GM12878 (cell line): ENCODE data around the gene FNDC3B. TPM values are rescaled to one million over a fixed set of nuclear protein-coding genes. Genes with fewer than 3 reads are reported as not detected.

Experiments used
- ATAC-seq: fragments of 200-7000 bp; cut with Tn5 transposase; 3 replicates; pipeline ENCODE4 v1.9.1; 2020; ENCODE audit warnings: mild to moderate bottlenecking, moderate library complexity
- BruUV-seq: library from RNA; stranded (reverse); fragments of 400-500 nt; replicated peaks from 2 replicates; lab custom pipeline; 2021; lab: Mats Ljungman, UMichigan
- CTCF ChIA-PET: fragments of 300-600 bp; sonication (Branson Sonifier 250); formaldehyde crosslinking; extraction: SDS; loops from one replicate; lab custom pipeline; 2021; ENCODE audit warnings: inconsistent platforms; lab: Yijun Ruan, JAX
- POLR2A ChIA-PET: fragments of 350-600 bp; formaldehyde crosslinking; extraction: SDS; loops from one replicate; lab custom pipeline; 2021; ENCODE audit warnings: inconsistent platforms; lab: Charles Lee
- RAD21 ChIA-PET: fragments of 300-600 bp; sonication (Branson Sonifier 250); formaldehyde crosslinking; loops from one replicate; lab custom pipeline; 2023; ENCODE audit warnings: antibody characterized with exemption; ENCODE audit not compliant: unreplicated experiment; lab: Charles Lee
- SMC1A ChIA-PET: fragments of 300-600 bp; sonication (Branson Sonifier 250); formaldehyde crosslinking; loops from one replicate; lab custom pipeline; 2023; ENCODE audit not compliant: unreplicated experiment, uncharacterized antibody; lab: Charles Lee
- DNase-seq: peaks from one replicate; pipeline ENCODE4 v3.0.0-alpha.2; 2011; ENCODE audit warnings: low read depth, low spot score
- FAIRE-seq: peaks from 3 replicates; lab custom pipeline; 2011; peaks lifted over from hg19 to GRCh38; lab: Jason Lieb, UNC
- H2AFZ ChIP-seq: 2 replicates; pipeline ENCODE4 v1.6.0; 2011; ENCODE audit warnings: low read depth, low read length, control low read depth; ENCODE audit not compliant: control insufficient read depth
- H3K27ac ChIP-seq: 2 replicates; pipeline ENCODE4 v1.5.1; 2011; ENCODE audit warnings: control low read depth; ENCODE audit not compliant: control insufficient read depth, insufficient read depth
- H3K27me3 ChIP-seq, 2 experiments: replicated peaks in 1 of 2; 2 replicates each; pipeline versions ENCODE4 v1.6.0 to v1.6.1; 2011; ENCODE audit warnings: low read length in 1 of 2; ENCODE audit not compliant: control insufficient read depth in 2 of 2, insufficient read depth in 2 of 2
- H3K36me3 ChIP-seq, 2 experiments: 2 replicates each; pipeline ENCODE4 v1.5.1; 2011; ENCODE audit warnings: low read length in 1 of 2; ENCODE audit not compliant: control insufficient read depth in 2 of 2, insufficient read depth in 2 of 2
- H3K4me1 ChIP-seq: 2 replicates; pipeline ENCODE4 v1.6.1; 2011; ENCODE audit warnings: mild to moderate bottlenecking, low read length, moderate library complexity, mixed read lengths; ENCODE audit not compliant: control insufficient read depth, insufficient read depth
- H3K4me2 ChIP-seq: 2 replicates; pipeline ENCODE4 v1.6.0; 2011; ENCODE audit warnings: control low read depth; ENCODE audit not compliant: control insufficient read depth, insufficient read depth
- H3K4me3 ChIP-seq: fragments of 200-600 bp; sonication (generic); 2 replicates; pipeline ENCODE4 v1.5.1; 2016
- H3K79me2 ChIP-seq: 2 replicates; pipeline ENCODE4 v1.6.0; 2011; ENCODE audit warnings: low read length; ENCODE audit not compliant: control insufficient read depth, insufficient read depth
- H3K9ac ChIP-seq: 2 replicates; pipeline ENCODE4 v1.8.0; 2011; ENCODE audit warnings: low read length, control low read depth, mixed read lengths; ENCODE audit not compliant: control insufficient read depth, insufficient read depth
- H3K9me3 ChIP-seq: replicated peaks from 3 replicates; pipeline ENCODE4 v1.5.1; 2011; ENCODE audit warnings: mild to moderate bottlenecking, low read length; ENCODE audit not compliant: control insufficient read depth, insufficient read depth
- H4K20me1 ChIP-seq: 2 replicates; pipeline ENCODE4 v1.6.0; 2011; ENCODE audit not compliant: control insufficient read depth, insufficient read depth
- ASH2L ChIP-seq: fragments of 300-600, 200-600 bp; sonication (generic); IDR thresholded peaks from 2 replicates; pipeline ENCODE4 v1.6.1; 2017; ENCODE audit warnings: low read depth, mild to moderate bottlenecking, borderline replicate concordance
- BHLHE40 ChIP-seq, 2 experiments: fragments of 450-650 bp in 1 of 2; IDR thresholded peaks; 2 replicates each; pipeline ENCODE4 v1.6.1; 2011 to 2017; ENCODE audit warnings: low read depth in 2 of 2, borderline replicate concordance in 1 of 2, improper control_type of control experiment in 1 of 2, low read length in 1 of 2, mild to moderate bottlenecking in 1 of 2
- CHD4 ChIP-seq: fragments of 200-600 bp; sonication (generic); IDR thresholded peaks from 2 replicates; pipeline ENCODE4 v1.6.1; 2016; ENCODE audit warnings: mild to moderate bottlenecking
- IRF3 ChIP-seq: fragments of 450-650 bp; IDR thresholded peaks from 2 replicates; pipeline ENCODE4 v1.6.1; 2014; ENCODE audit warnings: mild to moderate bottlenecking
- JUNB ChIP-seq: IDR thresholded peaks from 2 replicates; pipeline ENCODE4 v1.6.1; 2016; ENCODE audit warnings: antibody characterized with exemption, mild to moderate bottlenecking
- LARP7 ChIP-seq: fragments of 450-650 bp; IDR thresholded peaks from 2 replicates; pipeline ENCODE4 v1.6.1; 2017; ENCODE audit warnings: mild to moderate bottlenecking
- MTA2 ChIP-seq: fragments of 450-650 bp; IDR thresholded peaks from 2 replicates; pipeline ENCODE4 v1.6.1; 2016; ENCODE audit warnings: low read depth, mild to moderate bottlenecking, moderate library complexity
- MYC ChIP-seq: IDR thresholded peaks from 2 replicates; pipeline ENCODE4 v1.6.1; 2011; ENCODE audit warnings: mild to moderate bottlenecking, low read length, moderate library complexity, inconsistent platforms; ENCODE audit not compliant: insufficient read depth, insufficient replicate concordance, insufficient read length, severe bottlenecking
- NFYA ChIP-seq: IDR thresholded peaks from 2 replicates; pipeline ENCODE4 v1.6.1; 2011; ENCODE audit warnings: low read depth, mild to moderate bottlenecking, low read length, improper control_type of control experiment, borderline replicate concordance
- NKRF ChIP-seq: fragments of 450-650 bp; conservative IDR thresholded peaks from 2 replicates; pipeline ENCODE4 v1.6.1; 2017; ENCODE audit warnings: mild to moderate bottlenecking, moderate library complexity
- SREBF1 ChIP-seq: IDR thresholded peaks from 2 replicates; pipeline ENCODE4 v1.6.1; 2012; ENCODE audit warnings: mild to moderate bottlenecking, low read length
- STAT1 ChIP-seq: fragments of 450-650 bp; conservative IDR thresholded peaks from 2 replicates; pipeline ENCODE4 v1.6.1; 2014; ENCODE audit warnings: antibody characterized with exemption, mild to moderate bottlenecking
- WRNIP1 ChIP-seq: IDR thresholded peaks from 2 replicates; pipeline ENCODE4 v1.6.1; 2011; ENCODE audit warnings: low read depth, low read length, improper control_type of control experiment, borderline replicate concordance
- ZNF274 ChIP-seq: IDR thresholded peaks from one replicate; pipeline ENCODE4 v1.8.0; 2011; ENCODE audit not compliant: insufficient read length, insufficient read depth
- WGBS: methylation state at CpG from one replicate; pipeline ENCODE4 v1.1.6; 2016; ENCODE audit warnings: low lambda C conversion rate; ENCODE audit not compliant: insufficient replicate concordance, insufficient coverage; ENCODE audit errors: missing lambda C conversion rate; 5-methylcytosine and 5-hydroxymethylcytosine counted together
- in situ Hi-C: fragments of 300-500 bp; cut with MboI; formaldehyde crosslinking; loops from 9 replicates; pipeline ENCODE4 v1.14.3; 2018; ENCODE audit warnings: mixed read lengths
- intact Hi-C: fragments of 100-400 bp; cut with micrococcal nuclease; formaldehyde crosslinking; loops from one replicate; pipeline ENCODE4 v1.14.2; 2022; ENCODE audit not compliant: unreplicated experiment
- polyA plus RNA-seq, 11 experiments: library from polyadenylated mRNA; depleted of rRNA in 4 of 11; unstranded in 6 of 11; stranded (reverse) in 5 of 11; fragments of >200 nt; fragmentation: Nextera tagmentation in 4 of 11; fragmentation: Illumina TruSeq in 1 of 11; extraction: Ambion mirVana in 4 of 11; extraction: Trizol in 1 of 11; gene quantifications; 1 replicate in 1 of 11; 2 replicates in 10 of 11; pipeline versions ENCODE4 v1.2.1 to v1.2.3, GENCODE V29; 2011 to 2016; ENCODE audit warnings: inconsistent platforms in 2 of 11, missing spikeins in 2 of 11, low read depth in 1 of 11
- total RNA-seq, 4 experiments: library from RNA; depleted of rRNA in 3 of 4; stranded (reverse); fragments of >200 nt in 3 of 4; fragmentation: Illumina TruSeq in 1 of 4; extraction: Trizol in 1 of 4; gene quantifications; 2 replicates each; pipeline versions ENCODE4 v1.2.1 to v1.2.3, GENCODE V29; 2013 to 2021
- TF ChIP-seq, protein P1 (sequence below): fragments of 450-650 bp; IDR thresholded peaks from 2 replicates; pipeline ENCODE4 v1.6.1; 2017; ENCODE audit warnings: antibody characterized with exemption, mild to moderate bottlenecking, moderate library complexity
- TF ChIP-seq, protein P2 (sequence below): IDR thresholded peaks from 2 replicates; pipeline ENCODE4 v1.6.1; 2011; ENCODE audit warnings: borderline replicate concordance, low read depth, mild to moderate bottlenecking, moderate library complexity, low read length; ENCODE audit not compliant: insufficient read depth, poor library complexity, severe bottlenecking

Gene FNDC3B
- total and polyA plus RNA-seq, 10 of the 15 experiments (the other 5 are each of a cell fraction or from before 2014, with no cell fraction given): 7.9 to 35.0 (median 18.5) TPM

GRCh38 chr3:172057059-172057458 is 17.7 kb downstream of the FNDC3B start:
- peaks cover 60% of the 10 kb centered on the region for H3K79me2 ChIP-seq
- no peak for FAIRE-seq
- POLR2A ChIA-PET: interaction anchor here (0.9 to 1.9 kb wide), 6 partner anchors 10 to 82 kb away, joined by 3 to 8 read pairs (median 4); no protein-coding TSS in a partner anchor
- TF ChIP-seq ZNF274 (no peak), ASH2L (no peak), WRNIP1 (no peak), LARP7 (no peak), IRF3 (no peak), STAT1 (no peak), SREBF1 (no peak), CHD4 (no peak), MYC (no peak), BHLHE40 (IDR thresholded peaks at IDR 0.05; ENCODE audit: borderline replicate concordance in 1 of 2, low read depth in 2 of 2, low read length in 1 of 2) (no peak), JUNB (no peak), NFYA (no peak), NKRF (no peak), MTA2 (no peak)
- TF ChIP-seq, protein P1, sequence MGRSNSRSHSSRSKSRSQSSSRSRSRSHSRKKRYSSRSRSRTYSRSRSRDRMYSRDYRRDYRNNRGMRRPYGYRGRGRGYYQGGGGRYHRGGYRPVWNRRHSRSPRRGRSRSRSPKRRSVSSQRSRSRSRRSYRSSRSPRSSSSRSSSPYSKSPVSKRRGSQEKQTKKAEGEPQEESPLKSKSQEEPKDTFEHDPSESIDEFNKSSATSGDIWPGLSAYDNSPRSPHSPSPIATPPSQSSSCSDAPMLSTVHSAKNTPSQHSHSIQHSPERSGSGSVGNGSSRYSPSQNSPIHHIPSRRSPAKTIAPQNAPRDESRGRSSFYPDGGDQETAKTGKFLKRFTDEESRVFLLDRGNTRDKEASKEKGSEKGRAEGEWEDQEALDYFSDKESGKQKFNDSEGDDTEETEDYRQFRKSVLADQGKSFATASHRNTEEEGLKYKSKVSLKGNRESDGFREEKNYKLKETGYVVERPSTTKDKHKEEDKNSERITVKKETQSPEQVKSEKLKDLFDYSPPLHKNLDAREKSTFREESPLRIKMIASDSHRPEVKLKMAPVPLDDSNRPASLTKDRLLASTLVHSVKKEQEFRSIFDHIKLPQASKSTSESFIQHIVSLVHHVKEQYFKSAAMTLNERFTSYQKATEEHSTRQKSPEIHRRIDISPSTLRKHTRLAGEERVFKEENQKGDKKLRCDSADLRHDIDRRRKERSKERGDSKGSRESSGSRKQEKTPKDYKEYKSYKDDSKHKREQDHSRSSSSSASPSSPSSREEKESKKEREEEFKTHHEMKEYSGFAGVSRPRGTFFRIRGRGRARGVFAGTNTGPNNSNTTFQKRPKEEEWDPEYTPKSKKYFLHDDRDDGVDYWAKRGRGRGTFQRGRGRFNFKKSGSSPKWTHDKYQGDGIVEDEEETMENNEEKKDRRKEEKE: no peak
- TF ChIP-seq, protein P2, sequence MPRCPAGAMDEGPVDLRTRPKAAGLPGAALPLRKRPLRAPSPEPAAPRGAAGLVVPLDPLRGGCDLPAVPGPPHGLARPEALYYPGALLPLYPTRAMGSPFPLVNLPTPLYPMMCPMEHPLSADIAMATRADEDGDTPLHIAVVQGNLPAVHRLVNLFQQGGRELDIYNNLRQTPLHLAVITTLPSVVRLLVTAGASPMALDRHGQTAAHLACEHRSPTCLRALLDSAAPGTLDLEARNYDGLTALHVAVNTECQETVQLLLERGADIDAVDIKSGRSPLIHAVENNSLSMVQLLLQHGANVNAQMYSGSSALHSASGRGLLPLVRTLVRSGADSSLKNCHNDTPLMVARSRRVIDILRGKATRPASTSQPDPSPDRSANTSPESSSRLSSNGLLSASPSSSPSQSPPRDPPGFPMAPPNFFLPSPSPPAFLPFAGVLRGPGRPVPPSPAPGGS: no peak

More at GRCh38 chr3:172057059-172057458, 17.7 kb downstream of the FNDC3B start:
- Histone ChIP-seq H3K4me3 (no peak overlapping the region), H4K20me1 (no peaks in the 10 kb centered on the region), H3K9ac (no peak overlapping the region), H3K9me3 (no peaks in the 10 kb centered on the region), H3K4me2 (no peak overlapping the region), H2AFZ (no peak overlapping the region), H3K4me1 (peaks cover 14% of the 10 kb centered on the region), H3K36me3 (peaks cover 6 to 7% of the 10 kb centered on the region in 2 experiments), H3K27ac (no peak overlapping the region), H3K27me3 (no peaks in the 10 kb centered on the region)
- RAD21 ChIA-PET: interaction anchor here (0.8 to 3.2 kb wide), 8 partner anchors 10 to 98 kb away, joined by 3 to 12 read pairs (median 6); no protein-coding TSS in a partner anchor
- SMC1A ChIA-PET: interaction anchor here (0.6 to 1.8 kb wide), 14 partner anchors 9 to 285 kb away, joined by 3 to 6 read pairs (median 4); no protein-coding TSS in a partner anchor
- CTCF ChIA-PET: interaction anchor here (0.6 to 1.6 kb wide), 7 partner anchors 12 to 275 kb away, joined by 3 to 4 read pairs (median 3); no protein-coding TSS in a partner anchor
- intact Hi-C loops: no loop called here
- WGBS: 91% methylated on average over 3 of the region's 3 CpGs
- in situ Hi-C loops: no loop called here
- no TSS peak for BruUV-seq
- ATAC-seq: no peak
- no peak for DNase-seq
